22Rv1 (cell line): ENCODE data around the gene CNPY1.

ENCODE experiments used
- CTCF ChIP-seq: fragments of 450-650 bp; IDR thresholded peaks from 2 replicates; pipeline ENCODE4 v1.5.1; 2017; ENCODE audit warnings: mild to moderate bottlenecking
- ZFX ChIP-seq: fragments of 450-650 bp; IDR thresholded peaks from 2 replicates; pipeline ENCODE4 v1.6.1; 2017; ENCODE audit warnings: antibody characterized with exemption, borderline replicate concordance

- TF ChIP-seq CTCF (no peak), ZFX (no peak)
These were observed 1.9 kb downstream of the CNPY1 start for GRCh38 chr7:155544485-155544884.
